Sigmoid colon (tissue), 4 donors: ENCODE data around the gene ATP6V0A1.

Experiments
- POLR2A ChIP-seq, 2 donors: fragments of 450-650 bp; IDR thresholded peaks; one replicate each; pipeline ENCODE4 v1.6.1; 2016; ENCODE audit warnings: antibody characterized with exemption in 2 of 2, mild to moderate bottlenecking in 2 of 2, moderate library complexity in 2 of 2
- POLR2AphosphoS5 ChIP-seq, 4 donors: sonication (generic); formaldehyde crosslinking; IDR thresholded peaks; one replicate each; pipeline ENCODE4 v1.6.1; 2017; ENCODE audit warnings: antibody characterized with exemption in 4 of 4
- TF ChIP-seq, protein P1 (sequence below), 4 experiments: fragments of 450-650 bp in 3 of 4; fragments of 200-600 bp in 1 of 4; IDR thresholded peaks; one replicate each; pipeline ENCODE4 v1.5.1; 2016 to 2019; ENCODE audit warnings: antibody characterized with exemption in 4 of 4, mild to moderate bottlenecking in 3 of 4, moderate library complexity in 2 of 4

DNA sequence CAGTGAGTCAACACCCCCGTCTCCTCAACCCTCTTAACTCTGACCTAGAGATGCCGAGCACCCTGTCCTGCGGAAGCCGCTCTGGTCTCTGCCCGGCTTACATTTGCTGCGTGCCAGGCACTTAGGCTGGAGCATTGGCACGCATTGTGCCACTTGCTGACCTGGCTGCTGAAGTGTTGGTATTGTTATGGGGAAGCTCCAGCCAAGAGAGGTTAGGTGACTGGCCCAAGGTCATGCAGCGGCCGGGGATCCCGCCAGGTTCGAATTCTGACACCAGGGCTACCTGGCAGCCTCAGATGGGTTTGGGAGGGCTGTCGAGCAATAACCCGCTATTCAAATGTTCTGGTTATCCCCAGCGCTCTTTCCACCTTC, 89.0 kb downstream of the ATP6V0A1 start:
- TF ChIP-seq, protein P1, sequence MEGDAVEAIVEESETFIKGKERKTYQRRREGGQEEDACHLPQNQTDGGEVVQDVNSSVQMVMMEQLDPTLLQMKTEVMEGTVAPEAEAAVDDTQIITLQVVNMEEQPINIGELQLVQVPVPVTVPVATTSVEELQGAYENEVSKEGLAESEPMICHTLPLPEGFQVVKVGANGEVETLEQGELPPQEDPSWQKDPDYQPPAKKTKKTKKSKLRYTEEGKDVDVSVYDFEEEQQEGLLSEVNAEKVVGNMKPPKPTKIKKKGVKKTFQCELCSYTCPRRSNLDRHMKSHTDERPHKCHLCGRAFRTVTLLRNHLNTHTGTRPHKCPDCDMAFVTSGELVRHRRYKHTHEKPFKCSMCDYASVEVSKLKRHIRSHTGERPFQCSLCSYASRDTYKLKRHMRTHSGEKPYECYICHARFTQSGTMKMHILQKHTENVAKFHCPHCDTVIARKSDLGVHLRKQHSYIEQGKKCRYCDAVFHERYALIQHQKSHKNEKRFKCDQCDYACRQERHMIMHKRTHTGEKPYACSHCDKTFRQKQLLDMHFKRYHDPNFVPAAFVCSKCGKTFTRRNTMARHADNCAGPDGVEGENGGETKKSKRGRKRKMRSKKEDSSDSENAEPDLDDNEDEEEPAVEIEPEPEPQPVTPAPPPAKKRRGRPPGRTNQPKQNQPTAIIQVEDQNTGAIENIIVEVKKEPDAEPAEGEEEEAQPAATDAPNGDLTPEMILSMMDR (IDR thresholded peaks at IDR 0.05), result no peak
- TF ChIP-seq POLR2AphosphoS5 (IDR thresholded peaks at IDR 0.05), result no peak
- no peak for TF ChIP-seq POLR2A (IDR thresholded peaks at IDR 0.05)
